Measurements from ENCODE around the gene A1BG.
A peak's percentile ranks its signal among the peaks of the same experiment; 100 is the strongest.

A1BG gene

GRCh38 chr19:58352760-58353671, at the start of gene A1BG:
Gene A1BG (minus strand): TSS chr19:58353492. CDS start chr19:58353437, 55 bp downstream.
- DNase-seq: no peak

GRCh38 chr19:58401840-58402421, 48.6 kb upstream of the A1BG start:
- no peak for DNase-seq

GRCh38 chr19:58400916-58401839, 47.9 kb upstream of the A1BG start:
- DNase-seq: peak; percentile 97

GRCh38 chr19:58400316-58400915, 47.1 kb upstream of the A1BG start:
- no peak for DNase-seq

- no peak for DNase-seq
These were observed 46.6 kb upstream of the A1BG start for GRCh38 chr19:58399903-58400302.

GRCh38 chr19:58398545-58398944, 45.3 kb upstream of the A1BG start:
- no peak for DNase-seq

- DNase-seq: no peak
These were observed 44.8 kb upstream of the A1BG start for GRCh38 chr19:58398087-58398486.

GRCh38 chr19:58397533-58398037, 44.3 kb upstream of the A1BG start:
- DNase-seq: no peak

GRCh38 chr19:58396691-58397532, 43.6 kb upstream of the A1BG start:
- no peak for DNase-seq

- DNase-seq: no peak
These were observed 42.8 kb upstream of the A1BG start for GRCh38 chr19:58395979-58396627.

GRCh38 chr19:58395220-58395978, 42.1 kb upstream of the A1BG start, which contains the start of gene RNF225:
Gene RNF225 (plus strand): TSS chr19:58395656. CDS start chr19:58396090, 434 bp downstream.
- peak; percentile 12 for DNase-seq

GRCh38 chr19:58394821-58395219, 41.5 kb upstream of the A1BG start:
- no peak for DNase-seq

GRCh38 chr19:58393725-58394033, 40.4 kb upstream of the A1BG start:
- no peak for DNase-seq

- DNase-seq: no peak
These were observed 39.8 kb upstream of the A1BG start for GRCh38 chr19:58392945-58393724.

- DNase-seq: no peak
These were observed 34.9 kb upstream of the A1BG start for GRCh38 chr19:58388175-58388526.

- DNase-seq: no peak
These were observed 34.3 kb upstream of the A1BG start for GRCh38 chr19:58387338-58388174.

GRCh38 chr19:58386576-58387337, 33.5 kb upstream of the A1BG start, which contains the start of gene RPS5:
Gene RPS5 (plus strand): TSS chr19:58387269. CDS start chr19:58388138, 869 bp downstream.
- DNase-seq: peak; percentile 92

Measured in NCI-H510A treated with DMSO at 0.1 percent for 48 hours (cell line).